Astrocyte (in vitro differentiated cells and primary cell): ENCODE data around the gene CCDC116.

Experiments
- EZH2 ChIP-seq: IDR thresholded peaks from 2 replicates; pipeline ENCODE4 v1.6.1; 2012; ENCODE audit warnings: mild to moderate bottlenecking, low read length, inconsistent platforms; ENCODE audit not compliant: insufficient read depth
- TF ChIP-seq, protein P1 (sequence below): IDR thresholded peaks from 2 replicates; pipeline ENCODE4 v1.5.1; 2011; ENCODE audit warnings: low read depth, mild to moderate bottlenecking, inconsistent platforms, low read length, moderate library complexity; ENCODE audit not compliant: insufficient read depth

DNA sequence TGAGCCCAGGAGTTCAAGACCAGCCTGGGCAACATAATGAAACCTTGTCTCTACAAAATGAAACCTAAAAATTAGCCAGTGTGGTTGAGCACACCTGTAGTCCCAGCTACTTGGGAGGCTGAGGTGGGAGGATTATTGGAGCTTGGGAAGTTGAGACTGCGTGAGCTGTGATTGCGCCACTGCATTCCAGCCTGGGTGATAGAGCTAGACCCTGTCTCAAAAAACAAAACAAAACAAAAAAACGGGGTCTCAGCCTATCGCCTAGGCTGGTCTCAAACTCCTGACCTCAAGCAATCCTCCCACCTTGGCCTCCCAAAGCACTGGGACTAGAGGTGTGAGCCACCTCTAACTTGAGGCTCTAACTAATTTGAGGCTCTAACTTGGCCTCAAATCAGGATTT, 46.8 kb downstream of the CCDC116 start:
- TF ChIP-seq, protein P1, sequence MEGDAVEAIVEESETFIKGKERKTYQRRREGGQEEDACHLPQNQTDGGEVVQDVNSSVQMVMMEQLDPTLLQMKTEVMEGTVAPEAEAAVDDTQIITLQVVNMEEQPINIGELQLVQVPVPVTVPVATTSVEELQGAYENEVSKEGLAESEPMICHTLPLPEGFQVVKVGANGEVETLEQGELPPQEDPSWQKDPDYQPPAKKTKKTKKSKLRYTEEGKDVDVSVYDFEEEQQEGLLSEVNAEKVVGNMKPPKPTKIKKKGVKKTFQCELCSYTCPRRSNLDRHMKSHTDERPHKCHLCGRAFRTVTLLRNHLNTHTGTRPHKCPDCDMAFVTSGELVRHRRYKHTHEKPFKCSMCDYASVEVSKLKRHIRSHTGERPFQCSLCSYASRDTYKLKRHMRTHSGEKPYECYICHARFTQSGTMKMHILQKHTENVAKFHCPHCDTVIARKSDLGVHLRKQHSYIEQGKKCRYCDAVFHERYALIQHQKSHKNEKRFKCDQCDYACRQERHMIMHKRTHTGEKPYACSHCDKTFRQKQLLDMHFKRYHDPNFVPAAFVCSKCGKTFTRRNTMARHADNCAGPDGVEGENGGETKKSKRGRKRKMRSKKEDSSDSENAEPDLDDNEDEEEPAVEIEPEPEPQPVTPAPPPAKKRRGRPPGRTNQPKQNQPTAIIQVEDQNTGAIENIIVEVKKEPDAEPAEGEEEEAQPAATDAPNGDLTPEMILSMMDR, result no peak
- TF ChIP-seq EZH2, result no peak
